DND-41 (cell line): ENCODE measurements around the gene RIN1.

Experiments used
- ATAC-seq: fragments of 200-7000 bp; cut with Tn5 transposase; 3 replicates; pipeline ENCODE4 v1.9.1; 2021; ENCODE audit warnings: low read depth; ENCODE audit not compliant: insufficient read depth
- DNase-seq: peaks from one replicate; pipeline ENCODE4 v3.0.0-alpha.2; 2020
- H2AFZ ChIP-seq: 2 replicates; pipeline ENCODE4 v1.6.0; 2012; ENCODE audit warnings: low read depth, low read length
- H3K27ac ChIP-seq: 2 replicates; pipeline ENCODE4 v1.5.1; 2012; ENCODE audit warnings: low read length, inconsistent platforms
- H3K27me3 ChIP-seq: fragments of 200-600 bp; sonication (generic); 2 replicates; pipeline ENCODE4 v1.6.0; 2012; ENCODE audit warnings: low read length, mild to moderate bottlenecking, inconsistent platforms; ENCODE audit not compliant: insufficient read depth, poor library complexity
- H3K36me3 ChIP-seq: 2 replicates; pipeline ENCODE4 v1.5.1; 2012; ENCODE audit warnings: low read length, inconsistent platforms; ENCODE audit not compliant: insufficient read depth
- H3K4me1 ChIP-seq: 2 replicates; pipeline ENCODE4 v1.5.1; 2012; ENCODE audit warnings: mild to moderate bottlenecking, low read length; ENCODE audit not compliant: insufficient read depth
- H3K4me2 ChIP-seq: 2 replicates; pipeline ENCODE4 v1.6.0; 2012; ENCODE audit warnings: mild to moderate bottlenecking, moderate library complexity, low read length, inconsistent platforms; ENCODE audit not compliant: insufficient read depth
- H3K4me3 ChIP-seq, 2 experiments: fragments of 200-600 bp in 1 of 2; shearing (Covaris generic) in 1 of 2; 2 replicates each; pipeline ENCODE4 v1.5.1; 2012 to 2016; ENCODE audit warnings: inconsistent platforms in 2 of 2, low read length in 2 of 2, mild to moderate bottlenecking in 2 of 2, low read depth in 1 of 2, moderate library complexity in 1 of 2
- H3K79me2 ChIP-seq: 2 replicates; pipeline ENCODE4 v1.6.0; 2012; ENCODE audit warnings: low read length, inconsistent platforms; ENCODE audit not compliant: insufficient read depth
- H3K9ac ChIP-seq: 2 replicates; pipeline ENCODE4 v1.6.0; 2012; ENCODE audit warnings: low read depth, mild to moderate bottlenecking, inconsistent platforms, low read length, moderate library complexity
- H3K9me3 ChIP-seq: 2 replicates; pipeline ENCODE4 v1.5.1; 2012; ENCODE audit warnings: low read length, moderate library complexity, mild to moderate bottlenecking, inconsistent platforms; ENCODE audit not compliant: insufficient read depth, severe bottlenecking
- H4K20me1 ChIP-seq: 2 replicates; pipeline ENCODE4 v1.6.0; 2012; ENCODE audit warnings: low read length; ENCODE audit not compliant: insufficient read depth
- CTCF ChIP-seq: IDR thresholded peaks from 2 replicates; pipeline ENCODE4 v1.5.1; 2012; ENCODE audit warnings: borderline replicate concordance, low read length, moderate library complexity, mild to moderate bottlenecking; ENCODE audit not compliant: poor library complexity, severe bottlenecking; ENCODE audit errors: extremely low read depth
- EZH2 ChIP-seq: IDR thresholded peaks from 3 replicates; pipeline ENCODE4 v1.6.1; 2012; ENCODE audit warnings: borderline replicate concordance, low read depth, mild to moderate bottlenecking, moderate library complexity, low read length, inconsistent platforms; ENCODE audit not compliant: severe bottlenecking

Gene RIN1

DNA sequence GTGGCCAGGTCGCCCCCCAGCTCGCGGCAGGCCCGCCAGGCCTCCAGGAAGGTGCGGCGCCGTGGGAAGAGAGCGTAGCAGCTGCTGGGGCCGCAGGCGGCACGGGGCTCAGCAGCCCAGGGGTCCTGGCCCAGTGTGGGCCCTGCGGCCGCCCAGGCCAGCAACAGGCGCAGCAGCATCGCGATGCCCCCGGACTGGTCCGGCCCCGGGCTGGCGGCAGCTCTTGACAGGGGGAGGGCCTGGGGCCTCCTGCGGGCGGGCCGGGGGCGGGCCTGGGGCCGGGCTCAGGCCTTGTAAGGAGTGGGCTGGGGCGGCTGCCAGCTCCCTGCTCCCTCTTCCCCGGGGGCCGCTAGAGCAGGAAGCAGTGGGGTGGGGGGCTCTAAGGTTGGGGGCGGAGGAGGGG is 19.4 kb downstream of the RIN1 start, which contains the start of gene CD248:
Gene CD248 (minus strand): TSS at position 196 of the 403 bp plus-strand sequence. CDS start 17 bp downstream, at position 179.
- DNase-seq (peak; percentile 66), ATAC-seq (no peak)
- Histone ChIP-seq H3K36me3 (no peaks in the 10 kb centered on the region), H3K9ac (peak within 1 kb of the TSS; percentile 47), H3K4me1 (peaks cover 54% of the 10 kb centered on the region), H3K4me3 (peak within 1 kb of the TSS in 1 of 2 experiments; percentile 41; a peak in 1 of 4 replicates), H3K9me3 (no peaks in the 10 kb centered on the region), H3K27me3 (no peaks in the 10 kb centered on the region), H3K79me2 (no peaks in the 10 kb centered on the region), H2AFZ (peak within 1 kb of the TSS; percentile 44; the same call in 1 of the 2 replicates), H3K27ac (peak within 1 kb of the TSS; percentile 99), H4K20me1 (0 out of 2 replicates have a peak, but pooled peaks cover 2% of the 10 kb centered on the region), H3K4me2 (peak within 1 kb of the TSS; percentile 53)
- TF ChIP-seq EZH2 = no peak

- H3K4me2 ChIP-seq = no peak overlapping the region; the same call in 1 of the 2 replicates
- 0 out of 2 replicates have a peak, but pooled peaks cover 2% of the 10 kb centered on the region for H4K20me1 ChIP-seq
- no peaks in the 10 kb centered on the region for H3K27me3 ChIP-seq
- H3K9ac ChIP-seq = peak overlapping the region; percentile 23; the same call in 1 of the 2 replicates
- H3K36me3 ChIP-seq = no peaks in the 10 kb centered on the region
- DNase-seq = no peak
- no peak overlapping the region for H3K27ac ChIP-seq
- H3K4me1 ChIP-seq = peaks cover 58% of the 10 kb centered on the region
- no peaks in the 10 kb centered on the region for H3K79me2 ChIP-seq
- H3K9me3 ChIP-seq = no peaks in the 10 kb centered on the region
- H2AFZ ChIP-seq = no peak overlapping the region
- ATAC-seq = no peak
- H3K4me3 ChIP-seq = no peak overlapping the region
- TF ChIP-seq CTCF = no peak
- no peak for TF ChIP-seq EZH2
Observed at GRCh38 chr11:66315921-66316811, 20.1 kb downstream of the RIN1 start.

- no peaks in the 10 kb centered on the region for H3K27me3 ChIP-seq
- peaks cover 58% of the 10 kb centered on the region for H3K4me1 ChIP-seq
- H3K27ac ChIP-seq = no peak overlapping the region
- TF ChIP-seq CTCF (no peak), EZH2 (no peak)
- H3K4me3 ChIP-seq = no peak overlapping the region
- no peak overlapping the region for H2AFZ ChIP-seq
- DNase-seq (no peak), ATAC-seq (no peak)
- H3K36me3 ChIP-seq = no peaks in the 10 kb centered on the region
- H3K79me2 ChIP-seq = no peaks in the 10 kb centered on the region
- H3K9ac ChIP-seq = no peak overlapping the region
- 0 out of 2 replicates have a peak, but pooled peaks cover 2% of the 10 kb centered on the region for H4K20me1 ChIP-seq
- no peak overlapping the region for H3K4me2 ChIP-seq
- H3K9me3 ChIP-seq = no peaks in the 10 kb centered on the region
Observed at GRCh38 chr11:66315498-66315885, 20.7 kb downstream of the RIN1 start.
